Panc1 (cell line): Measurements from ENCODE around the gene ANAPC15. TPM values are rescaled to one million over a fixed set of nuclear protein-coding genes. Genes with fewer than 3 reads are reported as not detected.

Experiments
- ATAC-seq: fragments of 200-7000 bp; cut with Tn5 transposase; 2 replicates; pipeline ENCODE4 v1.9.1; 2020; ENCODE audit warnings: mild to moderate bottlenecking, moderate library complexity
- BruUV-seq: library from RNA; stranded (reverse); fragments of 400-500 nt; replicated peaks from 2 replicates; lab custom pipeline; 2021; lab: Mats Ljungman, UMichigan
- CTCF ChIA-PET: fragments of 300-600 bp; sonication (Branson Sonifier 250); formaldehyde crosslinking; loops from one replicate; lab custom pipeline; 2022; ENCODE audit warnings: antibody characterized with exemption; lab: Charles Lee
- POLR2A ChIA-PET: fragments of 300-600 bp; sonication (Branson Sonifier 250); formaldehyde crosslinking; loops from one replicate; lab custom pipeline; 2022; ENCODE audit warnings: antibody characterized with exemption; lab: Charles Lee
- DNase-seq: peaks from one replicate; pipeline ENCODE4 v3.0.0-alpha.2; 2010; ENCODE audit warnings: low read depth, low spot score
- H3K27ac ChIP-seq: 2 replicates; pipeline ENCODE4 v1.5.1; 2011; ENCODE audit warnings: mild to moderate bottlenecking, low read length, inconsistent platforms
- H3K27me3 ChIP-seq: fragments of 200-500 bp; sonication (Bioruptor generic); 2 replicates; pipeline ENCODE4 v1.6.0; 2014; ENCODE audit warnings: low read length, inconsistent platforms; ENCODE audit not compliant: control insufficient read depth, insufficient read depth
- H3K36me3 ChIP-seq: fragments of 200-500 bp; sonication (Bioruptor generic); 2 replicates; pipeline ENCODE4 v1.5.1; 2014; ENCODE audit warnings: inconsistent platforms, mild to moderate bottlenecking, low read length, moderate library complexity; ENCODE audit not compliant: control insufficient read depth, insufficient read depth
- H3K4me1 ChIP-seq: 2 replicates; pipeline ENCODE4 v1.5.1; 2011; ENCODE audit warnings: inconsistent platforms, mild to moderate bottlenecking, low read length, moderate library complexity; ENCODE audit not compliant: control insufficient read depth, insufficient read depth
- H3K4me3 ChIP-seq, 2 experiments: 2 replicates each; pipeline ENCODE4 v1.5.1; 2011 to 2012; ENCODE audit warnings: low read depth in 2 of 2, low read length in 2 of 2, mild to moderate bottlenecking in 2 of 2, inconsistent platforms in 1 of 2, moderate library complexity in 1 of 2
- H3K9me3 ChIP-seq: fragments of 200-500 bp; sonication (Bioruptor generic); 2 replicates; pipeline ENCODE4 v1.5.1; 2014; ENCODE audit warnings: low read depth, mild to moderate bottlenecking, inconsistent platforms, low read length, moderate library complexity; ENCODE audit not compliant: control insufficient read depth, insufficient read depth
- CTCF ChIP-seq: fragments of 450-650 bp; IDR thresholded peaks from 2 replicates; pipeline ENCODE4 v1.5.1; 2017; ENCODE audit warnings: mild to moderate bottlenecking
- POLR2AphosphoS5 ChIP-seq: IDR thresholded peaks from 2 replicates; pipeline ENCODE4 v1.6.1; 2012; ENCODE audit warnings: mild to moderate bottlenecking, low read depth, low read length, moderate library complexity
- SIN3A ChIP-seq: IDR thresholded peaks from 2 replicates; pipeline ENCODE4 v1.6.1; 2012; ENCODE audit warnings: low read depth, mild to moderate bottlenecking, low read length, moderate library complexity, borderline replicate concordance; ENCODE audit not compliant: insufficient read depth
- TCF7L2 ChIP-seq: IDR thresholded peaks from 2 replicates; pipeline ENCODE4 v1.6.1; 2011; ENCODE audit warnings: mild to moderate bottlenecking, low read depth, low read length, inconsistent platforms
- in situ Hi-C: cut with HindIII; loops from 2 replicates; pipeline ENCODE4 v1.10.0; 2016; ENCODE audit warnings: low sequenced_read_pairs, low pct_unique_long_range_greater_than_20kb
- intact Hi-C: fragments of 100-400 bp; cut with micrococcal nuclease; formaldehyde crosslinking; loops from one replicate; pipeline ENCODE4 v1.10.0; 2022; ENCODE audit not compliant: unreplicated experiment
- total RNA-seq: library from RNA; stranded (reverse); gene quantifications from one replicate; pipeline ENCODE4 v1.2.1, GENCODE V29; 2021; ENCODE audit not compliant: unreplicated experiment
- TF ChIP-seq, protein P1 (sequence below), 2 experiments: IDR thresholded peaks; 2 replicates each; pipeline ENCODE4 v1.6.1; 2011 to 2012; ENCODE audit warnings: low read depth in 2 of 2, control low read depth in 1 of 2, low read length in 1 of 2, mild to moderate bottlenecking in 1 of 2, moderate library complexity in 1 of 2; ENCODE audit not compliant: insufficient read depth in 1 of 2

The ANAPC15 gene
- total RNA-seq, 1 experiment from 2014 or later = 78.2 TPM

GRCh38 chr11:72111300-72112142, 974 bp downstream of the ANAPC15 start:
- intact Hi-C loops = no loop called here
- BruUV-seq = TSS peak; percentile 95
- Histone ChIP-seq H3K27ac (peak overlapping the region; percentile 99), H3K9me3 (no peaks in the 10 kb centered on the region), H3K4me1 (peaks cover 16% of the 10 kb centered on the region), H3K27me3 (no peaks in the 10 kb centered on the region), H3K36me3 (no peaks in the 10 kb centered on the region), H3K4me3 (peak overlapping the region; percentile 52 to 94)
- ATAC-seq (peak; percentile 4; the same call in 1 of the 2 replicates), DNase-seq (no peak)
- POLR2A ChIA-PET = interaction anchor here (0.7 to 1.1 kb wide), 2 partner anchors 11 to 535 kb away, joined by 3 read pairs; no protein-coding TSS in a partner anchor
- in situ Hi-C loops = no loop called here
- CTCF ChIA-PET = interaction anchor here (0.7 kb wide), 1 partner anchor 320 kb away, joined by 3 read pairs; no protein-coding TSS in a partner anchor
- TF ChIP-seq POLR2AphosphoS5 = no peak
- no peak for TF ChIP-seq CTCF
- TF ChIP-seq SIN3A = no peak
- TF ChIP-seq TCF7L2 = no peak
- TF ChIP-seq, protein P1, sequence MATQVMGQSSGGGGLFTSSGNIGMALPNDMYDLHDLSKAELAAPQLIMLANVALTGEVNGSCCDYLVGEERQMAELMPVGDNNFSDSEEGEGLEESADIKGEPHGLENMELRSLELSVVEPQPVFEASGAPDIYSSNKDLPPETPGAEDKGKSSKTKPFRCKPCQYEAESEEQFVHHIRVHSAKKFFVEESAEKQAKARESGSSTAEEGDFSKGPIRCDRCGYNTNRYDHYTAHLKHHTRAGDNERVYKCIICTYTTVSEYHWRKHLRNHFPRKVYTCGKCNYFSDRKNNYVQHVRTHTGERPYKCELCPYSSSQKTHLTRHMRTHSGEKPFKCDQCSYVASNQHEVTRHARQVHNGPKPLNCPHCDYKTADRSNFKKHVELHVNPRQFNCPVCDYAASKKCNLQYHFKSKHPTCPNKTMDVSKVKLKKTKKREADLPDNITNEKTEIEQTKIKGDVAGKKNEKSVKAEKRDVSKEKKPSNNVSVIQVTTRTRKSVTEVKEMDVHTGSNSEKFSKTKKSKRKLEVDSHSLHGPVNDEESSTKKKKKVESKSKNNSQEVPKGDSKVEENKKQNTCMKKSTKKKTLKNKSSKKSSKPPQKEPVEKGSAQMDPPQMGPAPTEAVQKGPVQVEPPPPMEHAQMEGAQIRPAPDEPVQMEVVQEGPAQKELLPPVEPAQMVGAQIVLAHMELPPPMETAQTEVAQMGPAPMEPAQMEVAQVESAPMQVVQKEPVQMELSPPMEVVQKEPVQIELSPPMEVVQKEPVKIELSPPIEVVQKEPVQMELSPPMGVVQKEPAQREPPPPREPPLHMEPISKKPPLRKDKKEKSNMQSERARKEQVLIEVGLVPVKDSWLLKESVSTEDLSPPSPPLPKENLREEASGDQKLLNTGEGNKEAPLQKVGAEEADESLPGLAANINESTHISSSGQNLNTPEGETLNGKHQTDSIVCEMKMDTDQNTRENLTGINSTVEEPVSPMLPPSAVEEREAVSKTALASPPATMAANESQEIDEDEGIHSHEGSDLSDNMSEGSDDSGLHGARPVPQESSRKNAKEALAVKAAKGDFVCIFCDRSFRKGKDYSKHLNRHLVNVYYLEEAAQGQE (IDR thresholded peaks at IDR 0.05; ENCODE audit: insufficient read depth in 1 of 2, low read depth in 2 of 2, low read length in 1 of 2) = no peak

GRCh38 chr11:72105888-72106287, 6.6 kb downstream of the ANAPC15 start, which contains the start of gene TOMT:
Gene TOMT, plus strand, starts transcription at chr11:72105924. Its CDS starts 28 bp downstream, at chr11:72105952.
- no peak for TF ChIP-seq SIN3A
- no peak for TF ChIP-seq TCF7L2
- TF ChIP-seq, protein P1 (IDR thresholded peaks at IDR 0.05; ENCODE audit: insufficient read depth in 1 of 2, low read depth in 2 of 2, low read length in 1 of 2) = no peak
- ATAC-seq (no peak), DNase-seq (no peak)
- intact Hi-C loops (no loop called here), in situ Hi-C loops (no loop called here)
- H3K9me3 ChIP-seq = no peaks in the 10 kb centered on the region
- CTCF ChIA-PET = interaction anchor here (0.6 kb wide), 1 partner anchor 579 kb away, joined by 6 read pairs; no protein-coding TSS in a partner anchor
- no TSS peak for BruUV-seq
- no peaks in the 10 kb centered on the region for H3K27me3 ChIP-seq
- H3K4me1 ChIP-seq = peaks cover 10% of the 10 kb centered on the region
- no peak within 1 kb of the TSS for H3K4me3 ChIP-seq
- H3K36me3 ChIP-seq = no peaks in the 10 kb centered on the region; the same call in 1 of the 2 replicates
- POLR2A ChIA-PET = no interaction called here
- peak within 1 kb of the TSS; percentile 35; the same call in 1 of the 2 replicates for H3K27ac ChIP-seq
